NOMO-1 (cell line): ENCODE data around the gene LMNTD2.
"Not testable (repeated sequence)": the region's sequence is repeated elsewhere in the genome, so short reads cannot be mapped to it uniquely, and the experiment has no call there.

Source experiments
- DNase-seq, 2 experiments: peaks; one replicate each; lab custom pipeline; 2025; ENCODE audit not compliant: unreplicated experiment in 2 of 2; lab: John Stamatoyannopoulos, UW

Gene LMNTD2

DNA sequence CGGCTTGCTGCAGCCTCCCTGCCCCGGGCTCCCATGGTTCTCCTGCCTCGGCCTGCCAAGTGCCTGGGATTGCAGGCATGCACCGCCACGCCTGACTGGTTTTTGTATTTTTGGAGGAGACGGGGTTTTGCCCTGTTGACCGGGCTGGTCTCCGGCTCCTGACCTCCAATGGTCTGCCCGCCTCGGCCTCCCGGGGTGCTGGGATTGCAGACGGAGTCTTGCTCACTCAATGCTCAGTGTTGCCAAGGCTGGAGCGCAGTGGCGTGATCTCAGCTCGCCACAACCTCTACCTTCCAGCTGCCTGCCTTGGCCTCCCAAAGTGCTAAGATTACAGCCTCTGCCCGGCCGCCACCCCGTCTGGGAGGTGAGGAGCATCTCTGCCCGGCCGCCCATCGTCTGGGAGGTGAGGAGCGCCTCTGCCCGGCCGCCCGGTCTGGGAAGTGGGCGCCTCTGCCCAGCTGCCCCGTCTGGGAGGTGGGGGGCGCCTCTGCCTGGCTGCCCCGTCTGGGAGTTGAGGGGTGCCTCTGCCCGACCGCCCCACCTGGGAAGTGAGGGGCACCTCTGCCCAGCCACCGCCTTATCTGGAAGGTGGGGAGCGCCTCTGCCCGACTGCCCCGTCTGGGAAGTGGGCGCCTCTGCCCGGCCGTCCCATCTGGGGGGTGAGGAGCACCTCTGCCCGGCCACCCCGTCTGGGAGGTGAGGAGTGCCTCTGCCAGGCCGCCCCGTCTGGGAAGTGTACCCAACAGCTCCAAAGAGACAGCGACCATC is 43.4 kb downstream of the LMNTD2 start:
- not testable (repeated sequence) for DNase-seq

GRCh38 chr11:516400-516799 is 44.1 kb downstream of the LMNTD2 start:
- no peak for DNase-seq

DNA sequence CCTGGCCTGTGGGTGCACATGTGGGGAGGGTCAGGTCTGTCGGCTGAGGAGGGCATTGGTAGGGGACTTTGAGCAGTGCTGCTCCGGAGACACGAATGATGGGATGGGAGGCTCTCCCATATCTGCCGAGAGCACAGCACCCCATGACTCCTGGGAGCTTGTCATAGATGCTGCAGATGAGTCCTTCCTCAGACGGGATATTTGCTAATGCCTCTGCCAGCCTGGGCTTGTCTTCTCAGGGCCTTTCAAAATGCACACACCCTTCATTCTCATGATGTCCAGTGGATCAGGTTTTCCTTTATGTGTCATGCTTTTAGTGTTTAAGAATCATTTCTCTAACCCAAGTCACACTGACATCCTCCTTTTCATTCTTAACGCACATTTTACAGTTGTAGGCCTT is 45.4 kb downstream of the LMNTD2 start:
- no peak for DNase-seq

DNA sequence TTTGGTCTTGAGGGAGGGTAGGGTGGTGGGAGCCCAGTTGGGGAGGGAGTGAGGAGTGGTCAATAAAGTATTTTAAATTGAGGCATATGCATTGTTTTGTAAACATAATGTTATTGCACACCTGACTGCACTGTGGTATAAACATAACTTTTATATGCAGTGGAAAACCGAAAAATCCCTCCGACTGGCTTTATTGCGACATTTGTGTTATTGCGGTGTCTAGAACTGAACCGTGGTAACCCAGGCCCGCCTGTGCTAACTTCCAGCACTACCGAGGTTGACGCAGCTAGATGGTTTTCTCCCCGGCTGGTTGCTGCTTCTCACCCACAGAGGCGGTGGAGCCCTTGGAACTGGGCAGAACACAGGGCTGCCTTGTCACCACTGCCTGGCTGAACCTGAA is 45.9 kb downstream of the LMNTD2 start:
- peak in 1 of 2 experiments; percentile 35 for DNase-seq

- peak; percentile 30 to 32 for DNase-seq
These were observed 47.6 kb downstream of the LMNTD2 start for GRCh38 chr11:512761-513595.

GRCh38 chr11:508956-509355 is 51.6 kb downstream of the LMNTD2 start:
- no peak for DNase-seq

DNA sequence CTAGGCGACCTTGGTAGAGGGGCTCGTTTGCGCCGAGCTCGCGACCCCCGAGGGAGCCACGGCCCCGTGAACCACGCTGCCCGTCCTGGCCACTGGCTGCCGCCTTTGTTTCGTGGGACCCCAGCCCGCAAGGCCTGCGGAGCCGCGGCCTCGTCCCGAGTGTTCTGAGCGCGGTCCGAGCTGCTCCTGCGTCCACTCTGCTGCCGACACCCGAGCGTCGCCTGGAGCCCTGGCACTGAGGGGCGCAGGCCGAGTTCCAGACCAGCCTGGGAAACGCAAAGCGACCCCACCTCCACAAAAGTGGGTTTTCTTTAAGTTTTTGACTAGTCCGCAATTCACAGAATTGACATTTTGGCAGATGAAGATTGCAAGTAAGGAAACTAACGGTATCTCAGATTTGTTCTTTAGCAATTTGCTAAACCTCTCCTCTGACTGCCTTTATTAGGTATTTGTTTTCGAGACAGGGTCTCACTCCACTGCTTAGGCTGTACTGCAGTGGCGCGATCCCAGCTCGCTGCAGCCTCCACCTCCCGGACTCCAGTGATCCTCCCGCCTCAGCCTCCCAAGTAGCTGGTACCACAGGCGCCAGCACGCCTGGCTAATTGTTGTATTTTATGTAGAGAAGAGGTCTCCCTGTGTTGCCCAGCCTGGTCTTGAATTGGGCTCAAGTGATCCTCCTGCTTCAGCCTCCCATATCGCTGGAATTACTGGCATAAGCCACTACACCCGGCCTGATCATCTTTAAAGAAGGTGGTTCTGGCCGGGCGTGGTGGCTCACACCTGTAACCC is 52.6 kb downstream of the LMNTD2 start:
- DNase-seq: no peak

DNA sequence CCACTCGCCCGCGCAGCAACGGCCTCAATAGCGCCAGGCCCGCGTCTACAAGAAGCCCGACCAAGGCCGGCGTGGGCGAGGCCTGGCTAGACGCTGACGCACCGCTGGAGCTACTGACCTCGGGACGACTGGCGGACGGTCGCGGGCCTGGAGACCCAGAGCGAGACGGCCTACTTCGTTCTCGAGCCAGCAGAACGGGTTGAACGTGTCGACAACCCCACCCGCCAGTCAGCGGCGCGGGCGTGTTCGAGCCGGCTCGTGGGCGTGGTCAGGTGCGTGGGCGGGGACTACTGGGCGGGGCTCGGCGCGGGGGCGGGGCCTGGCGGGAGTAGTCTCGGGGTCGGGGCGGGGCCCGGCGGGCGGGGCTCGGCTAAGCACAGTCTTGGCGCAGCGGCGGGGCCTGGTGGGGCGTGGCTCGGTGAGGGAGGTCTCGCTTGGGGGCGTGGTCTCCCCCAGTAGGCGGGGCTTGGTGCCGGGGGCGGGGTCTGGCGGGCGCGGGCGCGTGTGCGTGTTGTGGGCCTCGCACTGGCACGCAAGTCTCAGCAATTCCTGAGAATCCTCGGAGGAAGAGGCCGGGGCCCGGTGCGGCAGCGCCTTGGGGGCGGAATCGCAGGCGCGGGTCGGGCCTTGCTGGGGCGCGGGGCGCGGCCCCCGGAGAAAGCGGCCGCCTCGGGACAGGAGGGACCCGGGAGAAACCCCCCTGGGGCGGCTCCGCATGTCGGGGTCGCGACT is 53.4 kb downstream of the LMNTD2 start, which contains the start of gene RNH1:
RNH1 (minus strand) TSS at position 248 of the 732 bp plus-strand sequence. CDS start 5,080 bp downstream, outside the sequence.
- peak; percentile 81 to 94 for DNase-seq

GRCh38 chr11:506238-506994 is 54.1 kb downstream of the LMNTD2 start:
- DNase-seq: peak; percentile 89 to 95

GRCh38 chr11:504994-505344 is 55.6 kb downstream of the LMNTD2 start:
- no peak for DNase-seq
